Fibroblast of the aortic adventitia (primary cell): ENCODE results near the gene CCDC187. TPM values are rescaled to one million over a fixed set of nuclear protein-coding genes. Genes with fewer than 3 reads are reported as not detected.

Experiments used
- DNase-seq: peaks from one replicate; pipeline ENCODE4 v3.0.0-alpha.2; 2010; ENCODE audit warnings: low read depth
- H3K4me3 ChIP-seq: 2 replicates; pipeline ENCODE4 v1.5.1; 2011; ENCODE audit warnings: low read depth, mild to moderate bottlenecking, control low read depth, low read length, moderate library complexity
- CTCF ChIP-seq: IDR thresholded peaks from 2 replicates; pipeline ENCODE4 v1.5.1; 2011; ENCODE audit warnings: mild to moderate bottlenecking, low read length, control low read depth, inconsistent platforms; ENCODE audit not compliant: insufficient read depth
- total RNA-seq: library from RNA; depleted of rRNA; stranded (reverse); fragments of >200 nt; gene quantifications from 2 replicates; pipeline ENCODE4 v1.2.3, GENCODE V29; 2012; ENCODE audit warnings: low replicate concordance

Gene CCDC187
- total RNA-seq, 1 donor: under 0.01 TPM

DNA sequence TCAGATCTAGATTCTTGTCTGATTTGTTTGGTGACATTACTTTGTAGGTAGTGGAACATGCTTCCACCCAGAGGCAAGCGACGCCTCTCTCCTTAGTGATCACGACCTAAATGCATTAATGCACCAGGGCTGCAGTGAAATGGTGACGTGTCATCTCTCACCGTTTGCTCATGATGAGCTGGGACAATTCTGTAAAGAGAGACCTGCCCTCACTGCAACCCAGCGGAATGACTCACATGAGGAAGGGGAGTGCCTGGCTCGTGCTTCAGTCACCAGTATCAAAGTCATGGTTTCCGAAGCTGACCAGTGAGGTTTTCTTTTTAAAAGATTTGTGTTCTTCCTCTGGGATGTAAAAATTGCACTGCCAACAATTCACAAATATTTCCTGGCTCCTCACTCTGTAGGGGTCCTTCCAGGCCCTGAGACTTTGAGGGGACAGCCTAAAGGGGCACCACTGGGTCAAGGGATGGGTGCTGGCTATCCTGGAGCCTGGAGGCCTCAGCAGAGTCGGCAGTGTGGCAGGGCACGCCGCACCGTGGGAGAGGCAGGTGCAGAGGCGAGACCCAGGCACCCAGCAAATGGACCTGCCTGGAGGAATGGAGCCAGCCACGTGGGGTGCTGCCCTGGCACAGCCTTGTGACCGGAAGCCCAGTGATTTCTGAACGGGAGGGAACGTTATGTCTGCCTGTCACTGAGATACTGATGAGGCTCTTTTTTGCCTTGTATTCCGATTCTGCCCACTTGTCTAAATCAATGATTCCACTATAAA lies 75.6 kb downstream of the CCDC187 start:
- no peak for TF ChIP-seq CTCF
- no peak overlapping the region for H3K4me3 ChIP-seq
- DNase-seq: peak; percentile 54

- TF ChIP-seq CTCF: no peak
- no peak for DNase-seq
- H3K4me3 ChIP-seq: no peak overlapping the region
Measured at GRCh38 chr9:136226680-136227407, 77.0 kb downstream of the CCDC187 start.

GRCh38 chr9:136225748-136226679 lies 77.9 kb downstream of the CCDC187 start:
- DNase-seq: peak; percentile 40
- H3K4me3 ChIP-seq: no peak overlapping the region
- TF ChIP-seq CTCF: peak; percentile 91

DNA sequence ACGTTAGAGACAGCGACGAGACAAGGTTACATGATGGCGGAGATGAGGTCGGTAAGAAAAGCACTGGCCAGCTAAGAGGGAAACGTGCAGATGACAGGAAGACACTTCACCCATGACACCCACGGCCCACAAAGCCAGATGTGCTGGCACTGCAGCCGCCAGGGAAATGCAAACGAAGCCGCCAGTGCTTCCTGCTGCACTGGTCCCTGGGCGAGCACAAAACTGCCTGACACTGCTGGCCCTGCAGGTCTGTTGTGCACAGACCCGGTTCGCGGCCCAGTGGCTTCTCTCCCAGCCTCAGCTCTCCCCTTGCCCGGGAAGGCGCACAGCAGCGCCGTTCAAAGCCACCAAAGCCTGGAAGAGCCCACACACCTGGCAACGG lies 78.5 kb downstream of the CCDC187 start:
- H3K4me3 ChIP-seq: no peak overlapping the region
- DNase-seq: no peak
- TF ChIP-seq CTCF: no peak

DNA sequence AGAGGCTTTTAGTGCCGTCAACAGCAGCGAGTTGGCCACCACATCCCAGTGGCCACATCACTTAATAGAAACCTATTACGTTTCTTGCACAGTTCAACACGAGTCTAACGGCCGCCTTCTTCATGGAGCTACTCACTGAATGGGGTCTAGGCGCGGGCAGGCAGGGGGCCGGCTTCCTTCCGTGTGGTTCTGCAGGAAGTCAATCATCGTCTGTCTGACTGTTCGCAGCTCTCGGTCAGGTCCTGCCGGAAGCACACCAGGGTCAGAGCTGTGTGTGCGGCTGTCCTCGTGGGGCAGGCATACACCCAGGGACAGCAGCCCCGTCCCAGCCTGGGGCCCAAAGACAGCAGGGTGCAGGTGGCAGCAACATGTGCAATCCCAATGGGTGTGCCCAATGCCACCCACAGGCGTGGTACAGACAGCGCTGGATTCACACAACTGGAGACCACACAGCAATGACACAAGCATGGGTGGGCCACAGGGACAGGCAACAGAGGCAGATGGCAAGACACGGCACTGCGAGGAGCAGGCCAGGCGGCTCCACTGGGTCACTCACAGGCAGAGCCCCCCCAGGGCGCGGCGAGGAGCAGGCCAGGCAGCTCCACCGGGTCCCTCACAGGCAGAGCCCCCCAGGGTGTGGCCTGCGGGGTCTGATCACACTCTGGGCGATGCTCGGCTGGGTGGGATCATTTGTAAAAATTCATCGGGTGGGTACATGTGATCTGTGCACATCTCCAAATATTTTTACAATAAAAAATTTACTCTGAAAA lies 79.8 kb downstream of the CCDC187 start:
- no peak for DNase-seq
- no peak for TF ChIP-seq CTCF
- H3K4me3 ChIP-seq: no peak overlapping the region

- no peak for TF ChIP-seq CTCF
- H3K4me3 ChIP-seq: no peak overlapping the region
- DNase-seq: no peak
Measured at GRCh38 chr9:136222906-136223285, 81.0 kb downstream of the CCDC187 start.
